ENCODE measurements around the gene KIF2C.
A peak's percentile ranks its signal among the peaks of the same experiment; 100 is the strongest.
"Not testable (repeated sequence)": the region's sequence is repeated elsewhere in the genome, so short reads cannot be mapped to it uniquely, and the experiment has no call there.

KIF2C gene

GRCh38 chr1:44719318-44719717, 20.3 kb upstream of the KIF2C start:
- peak; percentile 34 for DNase-seq (ENCODE audit: low read depth)

- DNase-seq (ENCODE audit: low read depth) = peak; percentile 83
Observed at GRCh38 chr1:44720281-44720680, 19.4 kb upstream of the KIF2C start.

GRCh38 chr1:44721485-44722361, 17.9 kb upstream of the KIF2C start:
- peak; percentile 95 for DNase-seq (ENCODE audit: low read depth)

- DNase-seq (ENCODE audit: low read depth) = no peak
Observed at GRCh38 chr1:44723064-44723463, 16.6 kb upstream of the KIF2C start.

GRCh38 chr1:44723496-44724295, 15.9 kb upstream of the KIF2C start:
- no peak for DNase-seq (ENCODE audit: low read depth)

- no peak for DNase-seq (ENCODE audit: low read depth)
Observed at GRCh38 chr1:44724296-44724954, 15.2 kb upstream of the KIF2C start.

GRCh38 chr1:44724955-44725698, 14.5 kb upstream of the KIF2C start:
- no peak for DNase-seq (ENCODE audit: low read depth)

- DNase-seq (ENCODE audit: low read depth) = peak; percentile 99
Observed at GRCh38 chr1:44730741-44731512, 8.7 kb upstream of the KIF2C start, which contains the start of gene RNU5D-1. RNU5D-1 (minus strand) TSS chr1:44731170.

GRCh38 chr1:44733365-44733764, 6.3 kb upstream of the KIF2C start:
- peak; percentile 68 for DNase-seq (ENCODE audit: low read depth)

- no peak for DNase-seq (ENCODE audit: low read depth)
Observed at GRCh38 chr1:44733784-44734183, 5.9 kb upstream of the KIF2C start.

GRCh38 chr1:44735992-44736391, 3.6 kb upstream of the KIF2C start:
- no peak for DNase-seq (ENCODE audit: low read depth)

GRCh38 chr1:44738953-44739306, 707 bp upstream of the KIF2C start:
- not testable (repeated sequence) for DNase-seq (ENCODE audit: low read depth)

GRCh38 chr1:44740179-44740617, 561 bp downstream of the KIF2C start:
- no peak for DNase-seq (ENCODE audit: low read depth)

- peak; percentile 23 for DNase-seq (ENCODE audit: low read depth)
Observed at GRCh38 chr1:44743211-44743610, 3.6 kb downstream of the KIF2C start.

GRCh38 chr1:44747878-44748277, 8.2 kb downstream of the KIF2C start:
- no peak for DNase-seq (ENCODE audit: low read depth)

- DNase-seq (ENCODE audit: low read depth) = no peak
Observed at GRCh38 chr1:44757420-44757819, 17.8 kb downstream of the KIF2C start.

GRCh38 chr1:44759077-44759476, 19.4 kb downstream of the KIF2C start:
- DNase-seq (ENCODE audit: low read depth) = no peak

GRCh38 chr1:44760876-44761275, 21.2 kb downstream of the KIF2C start:
- DNase-seq (ENCODE audit: low read depth) = no peak

- not testable (repeated sequence) for DNase-seq (ENCODE audit: low read depth)
Observed at GRCh38 chr1:44766421-44766820, 26.8 kb downstream of the KIF2C start.

- peak; percentile 97 for DNase-seq (ENCODE audit: low read depth)
Observed at GRCh38 chr1:44775078-44775929, 35.7 kb downstream of the KIF2C start, which contains the start of gene RPS8. RPS8 (plus strand) TSS chr1:44775540; CDS start chr1:44775597, 57 bp downstream.

Measured in ELR (cell line).